Stomach (tissue), 4 donors: ENCODE results near the gene MAST4.

ENCODE experiments used
- EP300 ChIP-seq: sonication (generic); formaldehyde crosslinking; IDR thresholded peaks from one replicate; pipeline ENCODE4 v1.6.1; 2017; ENCODE audit warnings: antibody characterized with exemption
- POLR2A ChIP-seq, 4 donors: fragments of 450-650 bp; IDR thresholded peaks; one replicate each; pipeline ENCODE4 v1.6.1; 2016; ENCODE audit warnings: antibody characterized with exemption in 4 of 4, control low read depth in 2 of 4, mild to moderate bottlenecking in 1 of 4, moderate library complexity in 1 of 4
- TF ChIP-seq, protein P1 (sequence below), 7 experiments: fragments of 450-650 bp in 4 of 7; fragments of 200-600 bp in 3 of 7; sonication (generic) in 3 of 7; IDR thresholded peaks; one replicate each; pipeline ENCODE4 v1.5.1; 2016 to 2019; ENCODE audit warnings: antibody characterized with exemption in 7 of 7, control low read depth in 2 of 7, mild to moderate bottlenecking in 1 of 7

DNA sequence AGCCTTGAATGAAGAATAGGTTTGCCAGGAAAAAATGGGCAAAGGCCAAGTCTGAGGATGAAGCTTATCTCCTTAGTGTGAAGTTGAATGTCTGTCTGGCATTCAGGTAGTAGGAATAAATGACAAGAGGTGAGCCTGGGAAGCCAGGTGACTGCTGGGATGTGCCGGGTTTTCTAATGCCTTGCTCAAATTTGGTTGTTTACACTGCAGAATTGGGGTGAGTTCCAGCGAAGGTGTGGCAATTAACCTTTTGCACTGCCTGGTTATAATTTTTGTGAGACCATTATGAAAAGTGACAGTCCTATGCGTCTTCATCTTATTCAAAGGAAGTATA is 73.6 kb downstream of the MAST4 start:
- TF ChIP-seq EP300 = no peak
- TF ChIP-seq, protein P1, sequence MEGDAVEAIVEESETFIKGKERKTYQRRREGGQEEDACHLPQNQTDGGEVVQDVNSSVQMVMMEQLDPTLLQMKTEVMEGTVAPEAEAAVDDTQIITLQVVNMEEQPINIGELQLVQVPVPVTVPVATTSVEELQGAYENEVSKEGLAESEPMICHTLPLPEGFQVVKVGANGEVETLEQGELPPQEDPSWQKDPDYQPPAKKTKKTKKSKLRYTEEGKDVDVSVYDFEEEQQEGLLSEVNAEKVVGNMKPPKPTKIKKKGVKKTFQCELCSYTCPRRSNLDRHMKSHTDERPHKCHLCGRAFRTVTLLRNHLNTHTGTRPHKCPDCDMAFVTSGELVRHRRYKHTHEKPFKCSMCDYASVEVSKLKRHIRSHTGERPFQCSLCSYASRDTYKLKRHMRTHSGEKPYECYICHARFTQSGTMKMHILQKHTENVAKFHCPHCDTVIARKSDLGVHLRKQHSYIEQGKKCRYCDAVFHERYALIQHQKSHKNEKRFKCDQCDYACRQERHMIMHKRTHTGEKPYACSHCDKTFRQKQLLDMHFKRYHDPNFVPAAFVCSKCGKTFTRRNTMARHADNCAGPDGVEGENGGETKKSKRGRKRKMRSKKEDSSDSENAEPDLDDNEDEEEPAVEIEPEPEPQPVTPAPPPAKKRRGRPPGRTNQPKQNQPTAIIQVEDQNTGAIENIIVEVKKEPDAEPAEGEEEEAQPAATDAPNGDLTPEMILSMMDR (IDR thresholded peaks at IDR 0.05) = no peak
- no peak for TF ChIP-seq POLR2A (IDR thresholded peaks at IDR 0.05)
